Bronchial epithelial cell (primary cell): ENCODE measurements around the gene TJP3. TPM values are rescaled to one million over a fixed set of nuclear protein-coding genes. Genes with fewer than 3 reads are reported as not detected.

Source experiments
- DNase-seq: peaks from one replicate; pipeline ENCODE4 v3.0.0-alpha.2; 2010; ENCODE audit warnings: low read depth
- FAIRE-seq: peaks from 2 replicates; lab custom pipeline; 2011; peaks lifted over from hg19 to GRCh38; lab: Jason Lieb, UNC
- H3K27me3 ChIP-seq: 2 replicates; pipeline ENCODE4 v1.5.1; 2011; ENCODE audit warnings: low read length; ENCODE audit not compliant: control insufficient read depth, insufficient read depth
- H3K36me3 ChIP-seq: 2 replicates; pipeline ENCODE4 v1.5.1; 2011; ENCODE audit warnings: low read length; ENCODE audit not compliant: control insufficient read depth, insufficient read depth
- H3K4me3 ChIP-seq: 2 replicates; pipeline ENCODE4 v1.5.1; 2011; ENCODE audit warnings: mild to moderate bottlenecking, low read depth, low read length, control low read depth
- total RNA-seq: library from RNA; depleted of rRNA; stranded (reverse); fragments of >200 nt; gene quantifications from 2 replicates; pipeline ENCODE4 v1.2.1, GENCODE V29; 2014
- TF ChIP-seq, protein P1 (sequence below): IDR thresholded peaks from 2 replicates; pipeline ENCODE4 v1.5.1; 2011; ENCODE audit warnings: mild to moderate bottlenecking, moderate library complexity, low read length, control low read depth, inconsistent platforms; ENCODE audit not compliant: insufficient read depth, severe bottlenecking

The TJP3 gene
- total RNA-seq, 1 donor from 2014 or later: 2.1 TPM

DNA sequence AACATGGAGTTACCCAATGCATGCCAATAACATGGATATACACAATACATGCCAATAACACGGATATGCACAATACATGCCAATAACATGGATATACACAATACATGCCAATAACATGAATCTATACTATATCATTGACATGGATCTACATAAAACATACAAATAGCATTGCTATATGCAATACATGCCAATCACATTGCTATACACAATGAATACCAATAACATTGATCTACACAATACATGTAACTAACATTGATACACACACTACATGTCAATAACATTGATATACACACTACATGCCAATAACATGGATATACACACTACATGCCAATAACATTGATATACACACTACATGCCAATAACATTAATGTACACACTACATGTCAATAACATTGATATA, 7.0 kb upstream of the TJP3 start:
- Histone ChIP-seq H3K4me3 (no peak overlapping the region), H3K36me3 (no peaks in the 10 kb centered on the region), H3K27me3 (no peaks in the 10 kb centered on the region)
- DNase-seq: no peak
- TF ChIP-seq, protein P1, sequence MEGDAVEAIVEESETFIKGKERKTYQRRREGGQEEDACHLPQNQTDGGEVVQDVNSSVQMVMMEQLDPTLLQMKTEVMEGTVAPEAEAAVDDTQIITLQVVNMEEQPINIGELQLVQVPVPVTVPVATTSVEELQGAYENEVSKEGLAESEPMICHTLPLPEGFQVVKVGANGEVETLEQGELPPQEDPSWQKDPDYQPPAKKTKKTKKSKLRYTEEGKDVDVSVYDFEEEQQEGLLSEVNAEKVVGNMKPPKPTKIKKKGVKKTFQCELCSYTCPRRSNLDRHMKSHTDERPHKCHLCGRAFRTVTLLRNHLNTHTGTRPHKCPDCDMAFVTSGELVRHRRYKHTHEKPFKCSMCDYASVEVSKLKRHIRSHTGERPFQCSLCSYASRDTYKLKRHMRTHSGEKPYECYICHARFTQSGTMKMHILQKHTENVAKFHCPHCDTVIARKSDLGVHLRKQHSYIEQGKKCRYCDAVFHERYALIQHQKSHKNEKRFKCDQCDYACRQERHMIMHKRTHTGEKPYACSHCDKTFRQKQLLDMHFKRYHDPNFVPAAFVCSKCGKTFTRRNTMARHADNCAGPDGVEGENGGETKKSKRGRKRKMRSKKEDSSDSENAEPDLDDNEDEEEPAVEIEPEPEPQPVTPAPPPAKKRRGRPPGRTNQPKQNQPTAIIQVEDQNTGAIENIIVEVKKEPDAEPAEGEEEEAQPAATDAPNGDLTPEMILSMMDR: no peak
- FAIRE-seq: peak; percentile 18

DNA sequence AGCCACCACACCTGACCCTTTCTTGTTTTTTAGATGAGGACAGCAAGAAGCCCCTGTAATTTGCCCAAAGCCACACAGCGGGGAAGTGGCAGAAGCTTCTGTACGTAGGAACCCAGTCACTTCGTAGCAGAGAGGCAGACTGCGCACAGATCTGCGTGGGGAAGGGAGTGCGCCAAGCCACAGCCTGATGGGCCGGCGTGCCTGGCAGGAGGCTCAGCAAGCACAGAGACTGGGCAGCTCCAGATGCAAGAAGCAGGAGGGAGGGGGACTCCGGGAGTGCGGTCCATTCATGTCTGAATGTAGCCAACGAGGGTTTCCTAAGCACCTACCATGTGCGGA, 347 bp upstream of the TJP3 start:
- H3K27me3 ChIP-seq: peaks cover 3% of the 10 kb centered on the region
- no peak for FAIRE-seq
- no peak for DNase-seq
- H3K4me3 ChIP-seq: no peak overlapping the region
- TF ChIP-seq, protein P1: no peak
- no peaks in the 10 kb centered on the region for H3K36me3 ChIP-seq

DNA sequence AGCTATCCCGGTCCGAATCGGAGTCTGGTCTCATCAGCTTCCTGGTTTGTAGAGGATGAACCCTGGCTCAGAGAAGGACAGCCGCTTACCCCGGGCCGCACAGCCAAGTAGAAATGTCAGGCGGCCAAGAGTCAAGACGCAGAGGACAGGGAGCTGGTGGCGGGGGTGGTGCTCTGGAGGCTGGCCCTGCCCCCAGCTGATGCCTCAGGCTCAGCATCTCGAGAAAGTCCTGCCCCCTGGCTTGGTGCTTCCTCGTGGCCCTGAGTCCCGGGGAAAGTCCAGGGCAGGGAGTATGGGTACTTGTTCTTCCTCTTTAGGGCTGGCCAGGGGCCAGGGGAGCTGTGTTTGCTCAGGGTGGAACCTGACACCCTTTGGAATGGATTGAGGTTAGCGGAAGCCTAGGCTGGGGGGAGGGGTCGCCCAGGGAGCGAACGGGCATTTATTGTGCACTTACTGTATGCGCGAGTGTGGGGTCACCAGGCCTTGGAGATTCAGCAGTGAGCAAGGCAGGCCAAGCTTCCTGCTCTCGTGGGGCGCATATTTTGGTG, 2.2 kb downstream of the TJP3 start:
- DNase-seq (peak; percentile 59), FAIRE-seq (no peak)
- Histone ChIP-seq H3K27me3 (peaks cover 3% of the 10 kb centered on the region), H3K4me3 (no peak overlapping the region), H3K36me3 (no peaks in the 10 kb centered on the region)
- TF ChIP-seq, protein P1: no peak

DNA sequence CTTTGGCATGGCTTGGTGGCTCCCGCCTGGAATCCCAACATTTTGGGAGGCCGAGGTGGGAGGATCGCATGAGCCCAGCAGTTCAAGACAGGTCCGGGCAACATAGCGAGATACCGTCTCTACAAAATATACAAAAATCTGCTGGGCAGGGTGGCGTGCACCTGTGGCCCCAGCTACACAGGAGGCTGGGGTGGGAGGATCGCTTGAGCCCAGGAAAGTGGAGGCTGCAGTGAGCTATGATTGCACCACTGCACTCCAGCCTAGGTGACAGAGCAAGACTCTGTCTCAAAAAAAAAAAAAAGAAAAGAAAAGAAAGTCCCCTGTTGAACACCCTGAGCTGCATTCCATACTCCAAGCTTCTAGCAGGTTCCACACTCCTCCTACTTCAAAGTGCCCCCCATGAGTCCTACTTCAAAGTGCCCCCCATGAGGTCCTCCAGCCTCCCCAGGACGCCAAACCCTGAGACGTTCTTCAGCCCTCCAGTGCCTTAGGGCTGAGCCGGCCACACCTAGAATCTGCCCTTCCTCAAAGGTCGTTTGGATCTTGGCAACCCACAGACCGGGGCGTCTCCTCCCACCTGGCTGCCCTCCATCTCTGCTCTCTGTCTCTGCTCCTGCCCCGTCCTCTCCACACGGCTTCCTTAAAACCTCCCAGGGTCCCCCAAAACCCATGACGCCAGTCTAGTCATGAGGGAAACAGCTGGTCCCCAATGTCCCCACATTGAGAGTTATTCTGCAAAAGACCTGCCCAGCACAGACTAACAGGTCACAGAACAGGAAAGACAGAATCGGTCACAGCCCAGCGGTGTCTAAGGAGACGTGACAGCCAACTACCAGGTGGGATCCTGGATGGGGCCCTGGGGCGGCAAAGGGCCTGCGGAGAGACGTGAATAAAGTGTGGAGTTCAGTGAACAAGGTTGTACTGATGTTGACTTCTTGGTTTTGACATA, 4.8 kb downstream of the TJP3 start:
- H3K4me3 ChIP-seq: no peak overlapping the region
- peaks cover 2% of the 10 kb centered on the region for H3K27me3 ChIP-seq
- DNase-seq (no peak), FAIRE-seq (peak; percentile 40)
- H3K36me3 ChIP-seq: no peaks in the 10 kb centered on the region
- TF ChIP-seq, protein P1: no peak

DNA sequence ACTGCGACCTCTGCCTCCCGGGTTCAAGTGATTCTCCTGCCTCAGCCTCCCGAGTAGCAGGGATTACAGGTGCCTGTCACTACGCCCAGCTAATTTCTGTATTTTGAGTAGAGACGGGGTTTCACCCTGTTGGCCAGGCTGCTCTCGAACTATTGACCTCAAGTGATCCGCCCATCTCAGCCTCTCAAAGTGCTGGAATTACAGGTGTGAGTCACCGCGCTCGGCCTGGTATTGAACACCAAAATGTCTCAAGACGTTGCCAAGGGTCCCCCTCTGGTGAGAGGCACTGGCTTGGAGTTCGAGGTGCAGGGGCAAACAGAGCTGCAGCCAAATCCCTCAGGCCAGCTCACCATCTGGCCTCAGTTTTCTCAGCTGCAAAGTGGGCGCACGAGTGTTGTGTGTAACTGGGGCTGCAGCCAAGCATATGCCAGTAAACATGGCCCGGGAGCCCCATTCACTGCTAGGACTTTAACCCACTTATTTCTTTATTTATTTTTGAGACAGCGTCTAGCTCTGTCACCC, 8.0 kb downstream of the TJP3 start:
- Histone ChIP-seq H3K36me3 (no peaks in the 10 kb centered on the region), H3K4me3 (no peak overlapping the region), H3K27me3 (no peaks in the 10 kb centered on the region)
- no peak for DNase-seq
- TF ChIP-seq, protein P1: no peak
- no peak for FAIRE-seq
